H1 (cell line): ENCODE results near the gene C5orf15. TPM values are rescaled to one million over a fixed set of nuclear protein-coding genes. Genes with fewer than 3 reads are reported as not detected.

ENCODE experiments used
- EZH2 ChIP-seq: fragments of 200-600 bp; sonication (generic); IDR thresholded peaks from 2 replicates; pipeline ENCODE4 v1.7.1; 2012; ENCODE audit warnings: low read depth, mild to moderate bottlenecking, moderate library complexity, low read length, inconsistent platforms; ENCODE audit not compliant: severe bottlenecking
- polyA plus RNA-seq, 7 experiments: library from polyadenylated mRNA; depleted of rRNA in 3 of 7; stranded (reverse) in 5 of 7; unstranded in 2 of 7; fragments of >200 nt in 5 of 7; fragments of 200-250 nt in 2 of 7; gene quantifications; 1 replicate in 5 of 7; 2 replicates in 1 of 7; 4 replicates in 1 of 7; pipeline versions ENCODE4 v1.2.1 to v1.2.3, GENCODE V29; 2011 to 2013; ENCODE audit warnings: missing spikeins in 2 of 7, mixed read lengths in 2 of 7
- total RNA-seq: library from RNA; stranded (reverse); fragmentation: NEBNext Ultra II Directional; extraction: Animal tissue kit (Norgen Biotek cat#: 25700); gene quantifications from 2 replicates; pipeline ENCODE4 v1.2.1, GENCODE V29; 2021

The C5orf15 gene
- total and polyA plus RNA-seq, 2 of the 8 experiments (the other 6 are each of a cell fraction or from before 2014, with no cell fraction given) = 31.7 to 39.3 TPM

DNA sequence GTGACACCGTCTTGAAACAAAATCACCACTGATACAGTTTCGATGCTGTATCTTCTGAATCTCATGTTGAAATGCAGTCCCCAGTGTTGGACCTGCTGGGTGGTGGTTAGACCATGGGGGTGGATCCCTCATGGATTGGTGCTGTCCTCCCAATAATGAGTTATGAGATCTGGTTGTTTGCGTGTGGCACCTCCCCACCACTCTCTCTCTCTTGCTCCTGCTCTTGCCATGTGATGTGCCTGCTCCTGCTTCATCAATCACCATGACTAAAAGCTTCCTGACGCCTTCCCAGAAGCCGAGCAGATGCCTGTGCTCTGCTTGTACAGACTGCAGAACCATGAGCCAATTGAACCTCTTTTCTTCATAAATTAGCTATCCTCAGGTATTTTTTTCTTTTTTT, 15.2 kb upstream of the C5orf15 start (continued):
- no peak for TF ChIP-seq EZH2
